HG02943 (cell line): ENCODE measurements around the gene FLT4.

Experiments used
- ATAC-seq: cut with Tn5 transposase; IDR thresholded peaks from one replicate; pipeline ENCODE4 v1.9.1; 2021; ENCODE audit warnings: mild to moderate bottlenecking, low read depth, moderate library complexity; ENCODE audit not compliant: unreplicated experiment

FLT4 gene

DNA sequence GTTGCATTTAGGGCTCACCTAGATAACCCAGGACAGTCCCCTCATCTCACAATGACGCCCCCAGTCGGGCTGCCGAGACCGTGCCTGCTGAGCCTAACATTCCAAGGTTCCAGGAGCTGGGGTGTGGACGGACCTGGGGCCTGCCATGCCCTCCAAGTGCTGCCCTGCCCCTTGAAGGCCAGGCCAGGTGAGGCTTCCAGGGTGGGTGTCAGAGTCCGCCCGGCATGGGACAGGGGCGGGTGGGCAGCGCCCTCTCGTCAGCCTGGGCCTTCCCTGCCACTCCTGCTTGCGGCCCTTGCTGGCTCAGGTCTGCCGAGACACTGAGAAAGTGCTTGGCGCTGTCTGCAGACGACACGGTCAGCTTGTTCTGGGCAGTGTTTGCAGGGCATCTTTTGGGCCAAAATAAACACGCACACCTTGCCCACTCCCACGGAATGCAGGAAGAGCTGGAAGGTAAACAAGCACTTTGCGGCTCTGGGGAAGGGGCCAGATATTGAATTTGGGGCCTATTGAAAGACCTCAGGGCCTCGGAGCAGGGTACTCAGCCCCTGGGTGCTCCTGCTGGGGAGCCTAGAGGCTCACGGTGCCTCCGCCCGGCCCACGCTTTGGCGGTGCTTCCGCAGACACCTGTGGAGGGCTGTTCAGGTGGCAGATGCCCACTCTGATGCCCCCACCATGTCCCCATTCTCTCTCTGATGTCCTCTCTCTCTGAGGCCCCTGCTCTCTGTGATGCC lies 53.9 kb downstream of the FLT4 start:
- ATAC-seq = no peak

DNA sequence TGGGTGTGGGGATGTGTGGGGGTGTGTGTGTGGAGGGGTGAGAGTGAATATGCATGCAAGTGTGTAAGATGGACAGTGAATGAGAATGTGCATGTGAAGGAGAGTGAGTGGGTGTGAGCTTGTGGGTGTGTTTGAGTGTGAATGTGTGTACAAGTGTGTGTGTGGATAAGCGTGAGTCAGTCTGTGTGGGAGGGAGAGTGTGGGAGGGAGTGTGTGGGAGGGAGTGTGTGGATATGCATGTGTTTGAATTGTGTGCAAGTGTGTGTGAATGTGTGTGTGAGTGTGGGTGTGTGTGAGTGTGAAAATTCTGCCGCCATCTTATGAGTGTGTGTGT lies 54.4 kb downstream of the FLT4 start:
- no peak for ATAC-seq

DNA sequence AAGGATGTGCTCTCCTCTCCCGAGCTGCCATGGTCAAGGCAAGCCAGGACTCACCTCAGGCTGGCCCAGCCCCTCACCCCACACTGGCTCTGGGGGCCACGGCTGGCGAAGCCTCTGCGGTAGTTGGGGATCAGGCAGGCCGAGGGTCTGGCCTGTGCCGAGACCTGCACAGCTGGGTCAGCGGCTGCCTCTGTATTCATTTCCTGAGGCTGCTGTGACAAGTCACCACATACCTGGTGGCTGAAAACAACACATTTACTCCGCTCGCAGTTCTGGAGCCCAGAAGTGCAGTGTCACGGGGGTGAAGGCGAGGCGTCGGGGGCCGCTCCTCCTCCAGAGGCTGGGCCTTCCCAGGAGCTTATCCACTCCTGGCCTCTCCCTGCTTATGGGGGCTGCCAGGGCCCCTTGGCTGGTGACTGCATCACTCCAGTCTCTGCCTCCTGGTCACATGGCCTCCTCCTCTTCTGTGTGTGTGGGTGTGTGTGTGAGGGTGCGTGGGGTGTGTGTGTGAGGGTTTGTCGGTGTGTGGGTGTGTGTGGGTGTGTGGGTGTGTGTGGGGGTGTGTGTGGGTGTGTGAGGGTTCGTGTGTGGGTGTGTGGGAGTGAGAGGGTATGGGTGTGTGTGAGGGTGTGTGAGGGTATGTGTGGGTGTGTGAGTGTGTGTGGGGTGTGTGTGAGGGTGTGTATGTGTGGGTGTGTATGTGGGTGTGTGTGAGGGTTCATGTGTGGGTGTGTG lies 54.9 kb downstream of the FLT4 start:
- no peak for ATAC-seq

DNA sequence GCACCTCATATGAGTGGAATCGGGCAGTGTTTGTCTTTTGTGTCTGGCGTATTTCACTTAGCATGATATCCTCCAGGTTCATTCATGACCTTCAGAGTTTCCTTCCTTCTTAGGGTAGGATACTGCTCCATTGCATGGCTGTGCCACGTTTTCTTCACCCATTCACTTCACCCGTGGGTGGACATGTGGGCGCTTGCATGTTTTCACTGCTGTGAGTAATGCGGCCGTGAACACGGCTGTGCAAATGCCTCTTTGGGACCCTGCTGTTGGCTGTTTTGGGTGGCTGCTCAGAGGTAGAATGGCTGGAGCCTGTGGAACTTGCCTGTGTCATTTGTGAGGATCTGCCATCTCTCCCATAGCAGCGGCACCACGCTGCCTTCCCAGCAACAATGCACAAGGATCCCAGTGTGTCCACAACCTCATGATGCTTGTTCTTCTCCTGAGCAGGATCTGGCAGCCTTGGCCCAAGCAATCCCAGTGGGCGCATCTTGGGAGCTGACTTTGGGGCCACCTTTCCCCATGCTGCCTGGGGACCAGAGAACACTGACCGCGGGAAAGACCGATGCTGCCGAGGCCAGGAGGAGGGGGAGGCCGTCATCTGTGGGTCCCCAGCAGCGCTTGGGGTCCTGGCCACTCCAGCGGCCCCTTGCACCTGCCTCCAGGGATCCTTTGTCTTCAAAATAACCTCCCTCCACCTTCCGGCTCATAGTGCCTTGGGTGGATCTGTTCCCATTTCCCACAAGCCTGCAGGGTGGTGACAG lies 55.8 kb downstream of the FLT4 start:
- no peak for ATAC-seq

DNA sequence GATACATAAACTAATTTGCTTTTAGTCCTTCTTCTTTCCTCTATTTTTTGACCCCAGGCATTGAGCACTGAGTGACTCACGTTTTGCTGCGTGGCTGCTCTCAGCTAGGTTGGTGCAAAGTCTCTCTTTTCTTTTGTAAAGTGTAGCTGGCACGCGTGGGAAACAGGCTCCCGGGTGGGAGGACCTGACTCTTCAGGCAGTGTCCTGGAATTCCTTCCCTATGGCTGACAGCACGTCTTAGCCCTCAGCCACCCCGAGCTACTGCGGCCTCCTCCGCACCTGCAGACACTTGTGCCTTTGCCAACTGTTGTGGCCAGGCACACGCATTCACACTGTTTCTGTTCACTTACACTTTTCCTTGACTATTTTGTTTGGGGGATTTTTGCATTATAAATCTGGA lies 57.2 kb downstream of the FLT4 start:
- ATAC-seq = no peak

DNA sequence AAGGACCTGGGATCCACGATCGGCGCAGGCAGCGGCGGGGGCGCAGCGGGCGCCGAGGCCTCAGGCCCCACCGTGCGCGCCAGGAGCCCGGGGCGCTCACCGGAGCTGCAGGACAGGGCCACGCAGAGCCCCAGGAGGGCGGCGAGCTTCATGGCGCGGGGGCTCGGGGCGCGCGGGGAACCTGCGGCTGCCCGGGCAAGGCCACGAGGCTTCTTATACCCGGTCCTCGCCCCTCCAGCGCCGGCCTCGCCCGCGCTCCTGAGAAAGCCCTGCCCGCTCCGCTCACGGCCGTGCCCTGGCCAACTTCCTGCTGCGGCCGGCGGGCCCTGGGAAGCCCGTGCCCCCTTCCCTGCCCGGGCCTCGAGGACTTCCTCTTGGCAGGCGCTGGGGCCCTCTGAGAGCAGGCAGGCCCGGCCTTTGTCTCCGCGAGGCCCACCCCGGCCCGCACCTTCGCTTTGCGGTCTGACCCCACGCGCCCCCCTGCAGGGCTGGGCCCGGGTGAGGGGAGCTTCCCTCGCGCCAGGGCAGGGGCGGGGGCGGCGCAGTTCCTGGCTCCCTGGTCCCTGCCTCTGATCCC lies 58.0 kb downstream of the FLT4 start, which contains the start of gene SCGB3A1:
Gene SCGB3A1 (minus strand): TSS at position 189 of the 577 bp plus-strand sequence. CDS start 37 bp downstream, at position 152.
- no peak for ATAC-seq

DNA sequence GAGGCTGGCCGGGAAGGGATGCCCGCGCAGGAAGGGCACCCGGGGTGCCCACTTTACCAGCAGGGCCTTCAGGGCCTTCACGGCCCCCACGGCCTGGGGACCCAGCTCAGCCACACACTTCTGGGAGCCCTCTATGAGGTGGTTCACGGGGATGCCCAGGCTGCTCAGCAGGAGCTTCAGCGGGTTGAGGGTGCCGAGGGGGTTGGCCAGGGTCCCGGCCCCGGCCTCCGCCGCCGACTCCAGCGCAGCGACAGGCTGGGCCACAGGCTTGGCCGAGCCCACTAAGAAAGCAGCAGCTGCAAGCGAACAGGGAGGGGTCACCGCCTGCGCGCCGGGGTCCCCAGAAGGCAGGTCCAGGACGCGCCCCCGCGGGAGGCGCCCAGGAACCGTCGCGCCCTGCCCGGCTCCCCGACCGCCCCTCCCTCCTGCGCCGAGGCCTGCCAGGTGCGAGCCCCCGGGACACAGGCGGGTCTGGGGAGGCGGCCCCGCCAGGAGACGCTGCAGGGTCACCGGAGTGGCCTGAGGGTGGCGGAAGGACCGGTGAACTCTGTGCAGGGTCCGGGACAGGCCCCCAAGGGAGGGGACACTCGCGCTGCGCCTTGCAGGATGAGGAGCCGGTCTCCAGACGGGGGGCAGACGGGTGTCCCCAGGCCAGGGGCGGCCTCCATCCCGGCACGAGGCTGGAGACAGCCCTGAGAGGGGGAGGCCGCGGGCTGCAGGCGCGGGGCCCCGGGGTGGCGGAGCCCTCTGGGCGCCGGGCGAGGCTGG lies 58.7 kb downstream of the FLT4 start:
- ATAC-seq = no peak

DNA sequence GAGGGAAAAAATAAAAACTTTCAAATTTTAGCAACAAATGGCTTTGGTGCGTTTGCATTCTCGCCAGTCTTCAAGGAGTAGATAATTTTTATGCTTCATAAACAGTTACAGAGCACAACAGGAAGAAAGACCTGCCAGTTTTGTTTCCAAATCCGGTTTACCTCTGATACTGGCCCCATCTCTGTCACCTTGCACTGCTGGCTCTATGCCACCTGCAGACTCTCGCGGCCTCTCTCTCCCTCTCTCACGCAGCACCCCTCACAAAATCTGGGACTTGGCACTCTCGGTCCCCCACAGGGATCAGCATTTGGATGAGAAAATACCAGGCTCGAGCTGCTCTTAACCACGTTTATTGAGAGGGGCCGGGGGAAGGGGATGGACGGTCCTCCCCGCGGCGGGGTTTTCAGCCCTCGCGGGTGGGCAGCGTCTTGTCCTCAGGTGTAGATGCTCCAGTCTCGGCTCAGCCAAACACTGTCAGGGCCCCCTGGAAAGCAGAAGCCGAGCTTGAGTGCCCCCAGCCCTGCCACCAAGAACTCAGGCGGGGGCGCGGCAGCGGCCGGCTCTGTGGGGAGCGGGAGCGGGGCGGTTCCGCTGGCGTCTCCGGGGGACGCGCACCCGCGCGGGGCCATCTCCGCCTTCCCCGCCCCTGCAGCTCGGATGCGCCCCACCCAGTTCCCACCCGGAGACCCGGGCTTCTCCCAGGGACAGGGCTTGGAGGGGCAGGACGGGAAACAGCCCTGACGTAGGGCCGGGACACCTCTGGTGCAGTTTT lies 59.4 kb downstream of the FLT4 start:
- no peak for ATAC-seq

DNA sequence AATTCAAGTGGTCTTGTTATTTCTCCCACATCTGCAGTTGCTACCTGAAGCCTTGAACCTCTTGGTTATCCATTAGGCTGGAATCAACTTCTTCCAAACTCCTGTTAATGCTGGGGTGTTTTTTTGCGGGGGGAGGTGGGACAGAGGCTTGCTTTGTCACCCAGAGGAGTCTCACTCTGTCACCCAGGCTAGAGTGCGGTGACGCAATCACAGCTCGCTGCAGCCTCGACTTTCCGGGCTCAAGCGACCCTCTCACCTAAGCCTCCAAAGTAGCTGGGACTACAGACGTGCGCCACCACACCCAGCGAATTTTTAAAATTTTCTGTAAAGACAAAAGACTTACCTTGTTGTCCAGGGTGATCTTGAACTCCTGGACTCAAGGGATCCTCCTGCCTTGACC lies 62.5 kb downstream of the FLT4 start:
- ATAC-seq = no peak

DNA sequence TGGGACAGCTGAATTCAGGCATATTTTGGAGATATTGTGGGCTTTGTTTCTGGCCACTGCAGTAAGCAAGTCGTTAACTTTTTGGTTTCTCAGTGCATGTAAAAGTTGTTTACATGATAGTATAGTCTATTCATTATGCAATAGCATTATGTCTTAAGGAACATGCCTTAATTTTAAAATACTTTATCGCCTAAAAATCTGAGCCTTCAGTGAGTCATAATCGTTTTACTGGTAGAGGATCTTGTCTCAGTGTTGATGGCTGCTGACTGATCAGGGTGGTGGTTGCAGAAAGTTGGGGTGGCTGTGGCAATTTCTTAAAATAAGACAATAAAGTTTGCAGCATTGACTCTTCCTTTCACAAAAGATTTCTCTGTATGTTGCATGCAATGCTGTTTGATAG lies 63.2 kb downstream of the FLT4 start:
- ATAC-seq = no peak

DNA sequence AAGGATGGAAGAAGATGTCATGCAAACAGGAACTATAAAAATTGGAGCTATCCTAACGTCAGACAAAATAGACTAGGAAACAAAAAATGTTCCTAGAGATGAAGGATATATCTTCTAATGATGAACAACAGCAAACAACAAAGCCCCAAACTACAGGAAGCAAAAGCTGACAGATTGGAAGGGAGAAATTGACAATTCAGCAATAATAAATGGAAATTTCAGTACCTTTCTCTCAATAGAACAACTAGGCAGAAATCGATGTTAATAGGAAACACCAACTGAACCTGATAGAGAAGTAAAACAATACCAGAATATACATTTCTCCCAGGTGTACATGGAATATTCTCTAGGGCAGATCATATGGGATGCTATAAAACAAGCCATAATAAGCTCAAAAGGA lies 65.7 kb downstream of the FLT4 start:
- ATAC-seq = no peak

DNA sequence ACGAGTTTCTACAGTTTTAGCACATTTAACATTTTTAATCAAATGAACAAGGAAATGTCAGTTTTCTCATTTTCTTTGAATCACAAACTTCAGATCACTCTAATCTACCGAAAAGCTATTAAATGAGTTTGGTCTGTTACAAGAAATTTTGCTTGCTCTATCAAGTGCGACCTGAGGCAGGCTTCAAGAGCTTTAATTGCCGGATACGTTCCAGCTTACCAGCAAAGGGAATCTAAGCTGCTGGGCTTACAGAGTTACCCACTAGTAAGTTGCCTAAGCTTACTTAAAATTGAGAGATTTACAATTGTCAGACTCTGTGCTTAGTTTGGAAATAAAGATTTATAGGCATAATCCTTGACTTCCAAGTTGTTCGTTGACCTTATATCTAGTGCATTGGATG lies 68.7 kb downstream of the FLT4 start:
- ATAC-seq = no peak

DNA sequence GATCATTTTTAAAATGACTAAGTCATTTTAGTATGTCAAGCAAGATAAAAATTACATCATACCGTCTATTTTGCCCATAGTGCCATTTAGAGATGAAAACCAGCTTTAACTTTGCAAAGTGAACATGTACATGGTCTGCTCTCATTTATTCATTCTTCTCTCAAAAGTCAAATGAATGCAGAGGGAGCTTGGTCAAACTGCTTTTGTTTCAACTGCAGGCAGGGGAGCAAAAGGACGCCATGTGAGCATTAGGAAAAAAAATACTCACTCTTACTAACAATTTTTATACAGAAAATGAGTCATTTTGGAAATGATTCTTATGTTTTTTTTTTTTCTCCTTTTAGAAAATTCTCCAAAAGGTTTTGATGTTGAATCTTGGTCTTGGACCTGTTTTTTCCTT lies 73.8 kb downstream of the FLT4 start:
- ATAC-seq = no peak

DNA sequence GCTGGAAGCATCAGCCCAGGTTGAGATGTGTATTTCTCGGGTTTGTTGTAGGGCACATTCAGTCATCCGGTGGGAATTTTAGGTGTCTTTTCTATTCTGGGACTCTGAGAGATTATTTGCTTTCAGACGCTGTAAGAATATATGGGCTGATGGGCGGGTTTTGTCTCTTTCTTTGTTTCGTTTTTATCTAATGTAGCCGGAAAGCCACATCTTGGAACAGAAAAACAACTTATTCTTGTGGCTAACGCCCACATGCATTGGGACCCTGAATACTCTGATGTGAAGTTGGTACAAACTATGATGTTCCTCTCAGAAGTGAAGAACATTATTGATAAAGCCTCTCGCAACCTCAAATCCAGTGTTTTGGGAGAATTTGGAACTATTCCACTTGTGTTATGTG lies 80.5 kb downstream of the FLT4 start:
- no peak for ATAC-seq

DNA sequence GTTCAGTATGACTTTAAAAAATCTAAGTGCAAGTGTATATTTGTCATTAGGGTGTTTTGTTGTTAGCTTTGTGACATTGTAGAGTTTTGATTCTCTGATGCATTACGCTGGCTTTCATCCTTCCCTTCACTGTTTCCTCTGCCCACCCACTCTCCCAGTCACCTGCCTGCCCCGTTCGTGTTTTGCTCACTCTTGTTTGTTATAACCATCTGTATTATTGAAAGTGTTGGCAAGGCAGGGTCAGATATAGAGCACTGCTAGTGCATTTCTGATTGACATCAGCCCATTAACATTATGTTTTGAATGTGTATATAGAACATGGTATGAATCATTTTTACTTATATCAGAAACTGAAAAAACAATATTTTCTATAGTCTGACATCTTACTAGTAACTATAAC lies 85.4 kb downstream of the FLT4 start:
- ATAC-seq = no peak

DNA sequence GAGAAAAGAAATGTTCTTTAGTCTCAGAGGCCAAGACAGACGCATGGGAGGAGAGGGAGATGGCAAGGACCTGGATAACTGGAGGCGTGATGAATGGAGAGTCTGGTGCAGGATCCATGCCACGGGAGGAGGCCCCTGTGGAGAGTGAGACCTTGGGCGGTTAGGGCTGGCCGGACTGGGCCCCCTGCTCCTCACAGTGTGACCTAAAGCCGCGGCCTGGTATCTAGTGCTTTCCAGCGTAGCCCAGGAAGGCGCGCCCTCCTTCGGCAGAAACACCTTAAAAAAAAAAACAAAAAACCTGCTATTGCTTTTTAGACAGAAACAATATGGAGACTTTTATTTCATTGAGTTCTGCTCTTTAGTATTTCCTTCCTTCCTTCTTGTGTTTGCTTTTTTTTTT lies 91.2 kb downstream of the FLT4 start:
- ATAC-seq = no peak

DNA sequence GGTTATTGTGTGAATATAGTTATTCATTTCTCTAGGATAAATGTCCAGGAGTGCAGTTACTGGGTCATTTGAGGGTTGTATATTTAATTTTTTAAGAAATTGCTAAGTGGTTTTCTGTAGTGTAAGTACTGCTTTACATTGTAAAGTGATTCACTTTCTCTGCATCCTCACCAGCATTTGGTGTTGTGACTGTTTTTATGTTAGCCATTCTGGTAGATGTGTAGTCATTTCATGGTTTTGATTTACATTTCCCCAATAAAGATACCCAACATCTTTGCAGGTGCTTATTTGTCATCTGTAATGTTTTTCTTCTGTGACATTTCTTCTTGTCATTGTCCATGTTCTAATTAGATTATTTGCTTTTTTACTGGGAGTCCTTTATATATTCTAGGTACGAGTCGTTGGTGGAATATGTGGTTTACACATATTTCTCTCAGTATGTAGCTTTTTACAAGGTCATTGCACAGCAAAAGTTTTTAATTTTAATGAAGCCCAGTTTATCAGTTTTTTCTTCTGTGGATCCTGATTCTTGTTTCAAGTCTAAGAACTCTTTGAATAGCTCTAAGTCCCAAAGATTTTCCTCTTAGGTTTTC lies 92.1 kb downstream of the FLT4 start:
- no peak for ATAC-seq

DNA sequence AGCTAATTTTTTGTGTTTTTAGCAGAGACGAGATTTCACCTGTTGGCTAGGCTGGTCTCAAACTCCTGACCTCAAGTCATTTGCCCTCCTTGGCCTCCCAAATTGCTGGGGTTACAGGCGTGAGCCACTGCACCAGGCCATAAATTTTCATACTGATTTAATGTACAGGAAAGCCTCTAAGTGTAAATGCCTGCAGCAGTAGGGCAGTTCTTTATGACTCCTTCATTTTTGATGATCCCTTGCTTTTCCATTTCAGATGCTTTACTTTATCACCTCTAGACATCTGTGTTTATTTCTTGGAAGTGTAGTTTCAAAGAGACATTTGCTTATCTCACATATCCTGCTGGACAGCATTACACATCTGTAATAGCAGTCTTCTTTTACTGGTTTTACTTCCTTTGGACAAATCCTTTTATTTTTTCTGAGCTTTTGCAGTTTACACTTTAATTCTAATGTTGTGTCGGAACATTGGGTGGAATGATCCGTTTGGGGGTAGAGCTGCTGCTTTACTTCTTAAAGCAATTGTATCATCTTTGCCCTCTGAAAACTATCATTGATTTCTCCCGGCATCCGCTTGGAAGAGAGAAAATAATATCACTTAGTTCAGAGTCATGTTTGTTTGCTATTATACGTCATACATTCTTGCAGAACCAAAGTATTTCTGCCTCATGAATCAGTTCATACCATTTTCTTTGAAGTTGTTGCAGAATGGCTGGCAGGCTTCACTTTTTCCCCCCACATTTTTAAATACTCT lies 94.1 kb downstream of the FLT4 start:
- no peak for ATAC-seq

DNA sequence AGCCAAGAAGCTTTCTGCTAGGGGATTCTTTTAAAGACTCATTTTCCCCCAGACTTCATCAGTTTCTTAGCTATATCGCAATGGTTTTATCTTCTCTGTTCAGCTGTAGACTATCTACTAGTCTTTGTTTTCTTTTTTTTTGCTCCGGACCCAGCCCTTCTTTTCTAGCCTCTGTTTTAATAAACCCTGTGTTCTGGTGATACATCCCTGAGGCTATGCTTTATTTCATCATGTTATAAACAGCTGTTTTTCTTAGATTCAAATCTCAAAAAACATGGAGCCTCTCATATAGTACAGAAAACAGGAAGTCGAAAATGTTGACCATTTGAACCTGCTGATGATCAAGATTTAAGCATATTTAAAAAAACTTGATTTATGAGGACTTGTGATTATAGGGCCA lies 95.9 kb downstream of the FLT4 start:
- no peak for ATAC-seq
